Stimulated activated CD8-positive, alpha-beta memory T cell treated with anti-CD3 and anti-CD28 coated beads, Interleukin-15, amount 100 ng/mL, for 1 hour (primary cell): ENCODE data around the gene EGFL8.
"Not testable (repeated sequence)": the region's sequence is repeated elsewhere in the genome, so short reads cannot be mapped to it uniquely, and the experiment has no call there.

Source experiments
- DNase-seq: peaks from one replicate; pipeline ENCODE4 v3.0.0-alpha.2; 2020; ENCODE audit warnings: low read depth

The EGFL8 gene

GRCh38 chr6:32164295-32164694 lies at the start of gene EGFL8:
EGFL8 (plus strand) TSS chr6:32164595; CDS start chr6:32166166, 1,571 bp downstream.
- DNase-seq, result no peak

DNA sequence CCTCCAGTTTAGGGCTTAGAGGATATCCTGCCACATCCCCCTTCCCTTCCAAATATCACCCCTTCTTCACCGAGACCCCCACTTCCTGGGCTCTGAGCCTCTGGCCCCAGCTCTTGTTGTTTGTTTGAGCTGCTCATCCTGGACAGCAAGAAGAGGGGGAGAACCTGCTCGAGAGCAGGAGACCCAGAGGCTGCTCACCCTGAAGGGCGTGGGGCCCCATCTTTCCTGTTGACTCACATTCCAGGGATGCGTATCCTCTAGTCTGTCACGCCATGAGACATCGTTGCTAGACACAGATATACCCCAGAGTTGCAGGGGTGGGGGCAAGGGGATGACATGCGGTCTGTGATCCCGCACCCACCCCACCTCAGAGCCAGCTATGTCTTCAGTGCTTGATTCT lies 49.6 kb upstream of the EGFL8 start:
- no peak for DNase-seq

DNA sequence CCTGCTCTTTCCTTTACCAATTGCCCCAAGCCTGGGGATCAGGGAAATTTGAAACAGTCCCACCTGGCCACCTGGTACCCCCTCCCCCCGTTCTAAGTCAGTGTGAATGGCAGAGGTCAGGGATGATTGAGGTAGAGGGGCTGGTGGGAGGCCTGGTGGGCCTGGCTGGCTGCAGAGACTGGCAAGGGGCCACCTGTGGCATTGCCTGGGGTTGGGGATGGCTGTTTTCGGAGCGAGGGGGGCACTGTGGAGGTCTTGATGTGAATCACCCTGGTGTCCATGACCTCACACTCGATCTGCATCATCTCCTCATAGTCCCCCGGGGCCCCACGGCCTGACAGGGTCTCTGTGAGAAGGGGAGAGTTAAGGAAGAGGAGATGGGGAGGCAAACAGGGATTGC lies 48.8 kb upstream of the EGFL8 start:
- DNase-seq, result no peak

DNA sequence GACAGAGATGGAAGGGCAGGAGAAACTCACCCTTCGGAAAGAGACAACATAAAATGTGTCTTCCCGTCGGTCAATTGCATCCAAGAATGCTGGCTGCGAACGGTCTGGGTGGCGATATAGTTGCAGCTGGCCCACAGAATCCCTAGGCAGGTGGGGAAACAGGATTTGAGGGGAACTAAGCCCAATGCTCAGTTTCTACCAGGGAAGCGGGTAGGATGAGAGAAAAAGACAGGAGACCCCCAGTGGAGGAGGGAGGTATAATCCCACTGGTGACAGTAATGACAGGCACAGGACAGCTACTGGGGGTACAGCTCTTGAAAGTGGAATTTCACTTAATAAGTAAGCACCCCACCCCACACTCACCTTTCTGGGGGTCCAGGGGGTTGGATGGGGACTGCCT lies 47.7 kb upstream of the EGFL8 start:
- no peak for DNase-seq

DNA sequence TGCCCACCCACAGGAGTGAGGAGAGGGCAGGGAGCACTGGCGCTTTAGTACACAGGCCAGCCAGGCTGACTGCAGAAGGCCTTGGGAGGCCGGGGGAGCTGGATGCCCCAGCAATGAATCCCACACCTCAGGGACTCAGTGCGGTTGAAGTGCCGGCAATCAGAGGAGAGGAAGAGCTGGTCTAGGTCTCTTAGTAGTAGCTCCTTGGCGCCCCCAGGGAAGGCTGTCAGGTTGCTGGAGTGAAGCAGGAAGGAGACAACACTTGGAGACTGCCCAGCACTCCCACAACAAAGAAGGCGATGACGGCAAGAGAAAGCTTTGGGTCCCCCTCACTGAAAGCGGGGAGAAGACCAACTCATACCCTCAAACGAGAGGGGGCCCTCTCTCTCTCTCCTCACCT lies 46.9 kb upstream of the EGFL8 start:
- DNase-seq, result no peak

DNA sequence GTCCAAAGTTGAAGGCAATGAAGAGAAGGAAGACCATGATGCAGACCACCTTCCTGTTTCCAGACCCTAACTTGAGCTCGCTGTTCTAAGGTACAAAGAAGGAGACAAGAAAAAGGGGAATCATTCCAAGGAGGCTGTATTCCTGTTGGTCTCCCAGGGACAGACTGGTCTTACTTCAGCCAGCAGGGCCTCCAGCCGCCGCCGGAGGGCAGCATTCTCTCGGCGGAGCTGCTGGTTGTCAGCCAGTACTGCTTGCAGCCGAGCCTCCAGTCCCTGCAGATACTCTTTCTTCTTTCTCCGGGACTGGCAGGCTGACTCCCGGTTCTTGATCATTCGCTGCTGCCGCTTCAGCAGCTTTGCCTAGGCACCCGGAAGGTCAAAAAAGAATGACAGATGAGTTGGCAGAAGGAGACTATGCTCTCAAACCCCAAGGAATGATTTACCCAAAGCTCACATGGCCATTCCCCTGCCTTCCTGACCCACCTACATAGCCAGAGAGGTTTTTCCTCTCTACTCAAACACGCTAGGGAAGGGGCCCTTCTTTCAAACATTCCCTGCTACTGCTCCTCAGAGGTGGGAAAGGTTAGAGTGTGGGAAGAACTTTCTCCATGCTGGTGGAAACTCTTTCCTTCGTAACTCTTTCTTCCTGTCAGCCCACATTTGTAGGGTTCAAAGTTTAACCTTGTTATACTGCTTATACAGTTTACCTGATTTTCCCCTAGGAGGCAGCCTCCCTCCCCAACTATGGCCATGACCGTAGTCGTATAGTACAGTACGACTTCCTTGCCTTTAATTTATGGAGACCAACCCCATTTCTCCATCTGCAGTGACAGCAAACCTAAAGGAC lies 45.4 kb upstream of the EGFL8 start:
- peak; percentile 34 for DNase-seq

DNA sequence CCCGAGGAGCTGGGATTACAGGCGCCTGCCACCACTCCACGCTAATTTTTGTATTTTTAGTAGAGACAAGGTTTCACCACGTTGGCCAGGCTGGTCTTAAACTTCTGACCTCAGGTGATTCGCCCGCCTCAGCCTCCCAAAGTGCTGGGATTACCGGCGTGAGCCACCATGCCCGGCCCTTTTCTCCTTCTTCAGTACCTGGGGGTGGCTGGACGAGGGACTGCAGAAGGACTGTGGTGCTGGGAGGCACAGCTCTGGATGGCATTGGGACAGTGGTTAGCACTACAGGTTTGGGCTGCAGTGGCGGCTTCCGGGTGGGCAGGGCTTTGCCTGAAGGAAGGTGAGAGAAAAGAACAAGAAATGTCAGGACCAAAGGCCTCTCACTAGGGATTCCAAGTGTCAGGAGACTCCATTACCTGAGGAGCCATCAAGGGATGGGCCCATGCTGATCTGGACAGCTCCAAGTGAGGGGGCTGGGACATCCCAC lies 43.8 kb upstream of the EGFL8 start:
- DNase-seq, result no peak

- no peak for DNase-seq
Measured at GRCh38 chr6:32123681-32124080, 40.7 kb upstream of the EGFL8 start.

DNA sequence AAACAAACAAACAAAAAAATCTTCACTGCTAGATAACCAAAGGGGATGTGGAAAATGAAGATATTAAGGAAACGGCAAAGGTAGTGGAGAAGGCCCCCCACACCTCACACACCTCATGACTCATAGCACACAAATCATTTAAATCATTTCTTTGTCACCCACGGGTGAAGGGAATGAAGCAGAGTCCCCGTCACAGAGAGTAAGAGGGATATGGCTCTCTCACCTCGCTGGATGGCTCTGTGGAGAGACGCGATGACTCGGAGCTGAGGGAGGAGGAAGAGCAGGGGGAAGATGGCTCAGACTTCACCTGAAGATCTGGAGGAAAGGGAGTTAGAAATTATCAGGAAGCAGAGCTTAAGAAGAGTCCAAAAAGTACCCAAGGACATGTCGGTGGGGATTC lies 37.5 kb upstream of the EGFL8 start:
- DNase-seq, result no peak

GRCh38 chr6:32127409-32127716 lies 37.0 kb upstream of the EGFL8 start:
- no peak for DNase-seq

DNA sequence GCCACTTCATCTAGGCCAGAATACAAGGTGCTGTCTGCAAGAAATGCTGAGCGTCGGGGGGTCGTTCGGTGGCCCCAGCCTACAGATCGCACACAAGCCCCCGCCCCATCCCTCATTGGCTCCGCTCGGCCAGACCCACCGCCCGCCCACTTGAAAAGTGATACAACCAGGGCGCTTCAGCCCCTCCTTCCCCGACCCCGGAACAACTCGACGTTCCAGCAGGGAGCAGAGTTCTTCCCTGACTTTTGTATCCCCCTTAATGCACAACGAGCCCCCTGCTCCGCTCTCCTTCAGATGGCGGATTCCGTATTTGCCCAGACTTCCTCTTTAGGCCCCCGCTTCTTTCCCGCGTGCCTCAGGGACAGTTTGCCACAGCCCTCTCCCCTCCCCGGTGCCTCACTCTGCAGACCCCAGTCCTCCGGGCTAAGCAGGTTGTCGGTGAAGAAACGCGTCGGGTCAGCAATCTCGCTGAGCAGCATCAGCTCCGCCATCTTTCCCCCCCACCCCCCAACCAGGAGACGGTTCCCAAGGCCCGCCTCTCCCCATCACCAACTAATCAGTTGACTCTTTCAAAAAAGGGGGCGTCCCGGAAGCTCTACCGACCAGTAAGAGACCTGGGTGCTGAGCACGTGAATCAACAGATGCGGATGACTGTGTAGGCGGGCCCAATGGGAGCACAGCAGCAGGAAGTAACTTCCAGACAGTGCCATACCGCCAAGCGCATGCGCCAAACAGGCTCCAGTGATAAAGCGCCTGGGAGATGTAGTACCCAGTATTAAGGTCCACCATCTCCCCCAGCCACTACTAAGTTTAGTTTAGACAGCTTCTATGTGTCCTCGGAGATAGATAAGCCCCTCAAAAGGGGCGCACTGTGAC lies 36.4 kb upstream of the EGFL8 start, which contains the start of gene ATF6B:
Gene ATF6B (minus strand): TSS at position 530 of the 876 bp plus-strand sequence. CDS start 39 bp downstream, at position 491.
- DNase-seq, result peak; percentile 94

DNA sequence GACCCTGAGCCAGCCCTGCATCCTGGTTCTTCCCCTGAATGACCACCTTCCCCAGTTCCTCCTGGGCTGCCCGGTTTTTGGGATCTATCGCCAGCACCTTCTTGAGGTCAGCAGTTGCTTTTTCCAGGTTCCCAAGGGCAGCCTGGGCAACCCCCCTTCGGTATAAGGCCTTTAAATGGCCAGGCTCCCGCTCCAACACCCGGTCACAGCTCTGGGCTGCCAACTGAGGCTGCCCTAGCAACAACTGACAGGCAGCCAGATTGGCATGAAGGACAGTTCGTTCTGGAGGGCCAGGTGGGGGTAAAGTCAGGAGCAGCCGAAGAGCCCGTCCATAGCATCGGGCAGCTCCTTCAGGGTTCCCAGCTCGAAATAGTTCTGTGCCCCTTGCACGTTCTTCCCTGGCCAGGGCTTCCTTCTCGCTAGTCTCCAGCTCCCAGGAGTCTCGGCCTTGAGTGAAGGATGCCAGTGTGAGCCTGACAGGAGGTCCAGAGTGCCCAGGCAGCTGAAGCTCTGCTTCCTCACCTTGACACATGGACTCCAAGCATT lies 35.6 kb upstream of the EGFL8 start:
- no peak for DNase-seq

GRCh38 chr6:32129297-32130088 lies 34.9 kb upstream of the EGFL8 start:
- DNase-seq, result no peak

- DNase-seq, result no peak
Measured at GRCh38 chr6:32131439-32131948, 32.9 kb upstream of the EGFL8 start.

DNA sequence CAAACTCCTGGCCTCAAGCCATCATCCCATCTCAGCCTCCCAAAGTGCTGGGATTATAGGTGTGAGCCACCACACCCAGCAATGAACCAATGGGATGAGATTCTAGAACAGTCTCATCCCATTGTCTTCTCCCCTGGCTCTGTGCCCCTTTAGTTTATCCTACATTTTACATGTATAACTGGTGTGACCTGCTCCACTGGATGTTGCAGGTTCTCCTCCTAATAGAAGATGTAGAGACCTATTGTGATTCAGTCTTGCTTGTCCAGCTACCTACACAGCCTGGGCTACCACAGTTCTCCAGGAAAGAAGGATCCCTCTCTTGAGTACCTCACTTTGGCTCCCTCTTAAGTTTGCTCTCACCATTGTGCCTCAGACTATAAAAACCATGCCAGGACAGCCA lies 32.3 kb upstream of the EGFL8 start:
- DNase-seq, result no peak

- no peak for DNase-seq
Measured at GRCh38 chr6:32133786-32134185, 30.6 kb upstream of the EGFL8 start.

DNA sequence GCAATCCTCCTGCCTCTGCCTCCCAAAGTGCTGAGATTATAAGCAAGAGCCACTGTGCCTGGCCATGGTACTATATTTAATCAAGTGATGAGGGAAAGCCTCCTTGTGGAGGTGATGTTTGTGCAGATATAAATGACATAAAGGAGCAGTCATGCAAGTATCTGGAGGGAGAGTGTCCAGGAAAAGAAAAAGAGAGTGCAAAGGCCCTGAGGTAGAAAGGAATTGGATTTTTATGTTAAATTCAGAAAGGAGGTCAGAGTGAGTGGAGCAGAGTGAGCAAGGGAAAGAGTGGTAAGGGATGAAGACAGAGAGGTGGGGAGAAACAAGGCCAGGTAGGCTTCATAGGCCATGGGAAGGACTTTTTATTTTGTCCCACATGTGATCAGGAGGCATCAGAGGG lies 26.9 kb upstream of the EGFL8 start:
- DNase-seq, result no peak

GRCh38 chr6:32139590-32139989 lies 24.8 kb upstream of the EGFL8 start:
- no peak for DNase-seq

GRCh38 chr6:32140420-32141046 lies 23.9 kb upstream of the EGFL8 start:
- DNase-seq, result no peak

- not testable (repeated sequence) for DNase-seq
Measured at GRCh38 chr6:32144238-32144637, 20.2 kb upstream of the EGFL8 start.

GRCh38 chr6:32146287-32146686 lies 18.1 kb upstream of the EGFL8 start:
- no peak for DNase-seq
